WTC11 (cell line): ENCODE results near the gene PAQR4. TPM values are rescaled to one million over a fixed set of nuclear protein-coding genes. Genes with fewer than 3 reads are reported as not detected.
"Not testable (repeated sequence)": the region's sequence is repeated elsewhere in the genome, so short reads cannot be mapped to it uniquely, and the experiment has no call there.

Experiments
- ATAC-seq: fragments of 200-7000 bp; cut with Tn5 transposase; 2 replicates; pipeline ENCODE4 v1.10.0; 2021; ENCODE audit warnings: mild to moderate bottlenecking, moderate library complexity
- CTCF ChIA-PET: fragments of 300-600 bp; sonication (Branson Sonifier 250); formaldehyde crosslinking; loops from one replicate; lab custom pipeline; 2021; ENCODE audit warnings: antibody characterized with exemption; lab: Charles Lee
- POLR2A ChIA-PET: fragments of 350-600 bp; sonication (Branson Sonifier 250); formaldehyde crosslinking; loops from one replicate; lab custom pipeline; 2021; ENCODE audit warnings: antibody characterized with exemption; lab: Charles Lee
- DNase-seq: peaks from one replicate; pipeline ENCODE4 v3.0.0; 2021; ENCODE audit warnings: low spot score
- H3K27ac Mint-ChIP-seq: 2 replicates; pipeline ENCODE4 v1.8.0; 2021; ENCODE audit warnings: mixed read lengths
- H3K27me3 Mint-ChIP-seq: 2 replicates; pipeline ENCODE4 v1.8.0; 2021; ENCODE audit warnings: low read depth, mild to moderate bottlenecking, moderate library complexity, mixed read lengths
- H3K36me3 Mint-ChIP-seq: 2 replicates; pipeline ENCODE4 v1.8.0; 2021; ENCODE audit warnings: mixed read lengths
- H3K4me1 Mint-ChIP-seq: 2 replicates; pipeline ENCODE4 v1.8.0; 2022; ENCODE audit warnings: mixed read lengths
- H3K4me3 Mint-ChIP-seq: 2 replicates; pipeline ENCODE4 v1.8.0; 2021; ENCODE audit warnings: mild to moderate bottlenecking, moderate library complexity, mixed read lengths
- H3K9me3 Mint-ChIP-seq: 2 replicates; pipeline ENCODE4 v1.8.0; 2021; ENCODE audit warnings: mixed read lengths
- ATF1 ChIP-seq: sonication (generic); formaldehyde crosslinking; IDR thresholded peaks from 2 replicates; pipeline ENCODE4 v1.8.1; 2023; ENCODE audit warnings: mild to moderate bottlenecking, moderate library complexity, missing genetic modification reagents
- CBFB ChIP-seq: sonication (generic); formaldehyde crosslinking; IDR thresholded peaks from 2 replicates; pipeline ENCODE4 v1.8.1; 2022; ENCODE audit warnings: mild to moderate bottlenecking, low read depth, missing genetic modification reagents
- ELF4 ChIP-seq: sonication (generic); formaldehyde crosslinking; IDR thresholded peaks from 2 replicates; pipeline ENCODE4 v1.8.1; 2022; ENCODE audit warnings: low read depth, mild to moderate bottlenecking, moderate library complexity, missing genetic modification reagents
- FOXJ3 ChIP-seq: sonication (generic); formaldehyde crosslinking; IDR thresholded peaks from 2 replicates; pipeline ENCODE4 v1.9.0; 2021; ENCODE audit warnings: missing genetic modification reagents, mild to moderate bottlenecking, borderline replicate concordance
- FOXK1 ChIP-seq: sonication (generic); formaldehyde crosslinking; IDR thresholded peaks from 2 replicates; pipeline ENCODE4 v1.8.0; 2022; ENCODE audit warnings: mild to moderate bottlenecking, moderate library complexity, missing genetic modification reagents
- FOXP1 ChIP-seq: sonication (generic); formaldehyde crosslinking; IDR thresholded peaks from 2 replicates; pipeline ENCODE4 v1.8.0; 2022; ENCODE audit warnings: missing genetic modification reagents, mild to moderate bottlenecking, moderate library complexity, borderline replicate concordance
- IRF2 ChIP-seq: sonication (generic); formaldehyde crosslinking; IDR thresholded peaks from 2 replicates; pipeline ENCODE4 v1.8.0; 2022; ENCODE audit warnings: low read depth, missing genetic modification reagents, borderline replicate concordance
- NFATC4 ChIP-seq: fragments of 250-450 bp; sonication (Bioruptor Pico); IDR thresholded peaks from 2 replicates; pipeline ENCODE4 v1.9.0; 2021; ENCODE audit warnings: mild to moderate bottlenecking
- NFE2L1 ChIP-seq: sonication (generic); formaldehyde crosslinking; IDR thresholded peaks from 2 replicates; pipeline ENCODE4 v1.8.1; 2023; ENCODE audit warnings: missing genetic modification reagents
- NFYB ChIP-seq: sonication (generic); formaldehyde crosslinking; conservative IDR thresholded peaks from 2 replicates; pipeline ENCODE4 v1.8.0; 2022; ENCODE audit warnings: low read depth, missing genetic modification reagents
- NR3C1 ChIP-seq: sonication (generic); formaldehyde crosslinking; conservative IDR thresholded peaks from 2 replicates; pipeline ENCODE4 v1.8.1; 2023; ENCODE audit warnings: low read depth, mild to moderate bottlenecking, missing genetic modification reagents
- TEAD1 ChIP-seq: sonication (generic); formaldehyde crosslinking; IDR thresholded peaks from 2 replicates; pipeline ENCODE4 v1.8.0; 2022; ENCODE audit warnings: mild to moderate bottlenecking, missing genetic modification reagents
- ZBTB21 ChIP-seq: sonication (generic); formaldehyde crosslinking; IDR thresholded peaks from 2 replicates; pipeline ENCODE4 v1.8.1; 2023; ENCODE audit warnings: mild to moderate bottlenecking, missing genetic modification reagents, borderline replicate concordance
- ZNF121 ChIP-seq: sonication (generic); formaldehyde crosslinking; IDR thresholded peaks from 2 replicates; pipeline ENCODE4 v1.8.0; 2023; ENCODE audit warnings: missing genetic modification reagents
- ZNF263 ChIP-seq: sonication (generic); formaldehyde crosslinking; IDR thresholded peaks from 2 replicates; pipeline ENCODE4 v1.8.1; 2022; ENCODE audit warnings: low read depth, mild to moderate bottlenecking, moderate library complexity, missing genetic modification reagents
- total RNA-seq: library from RNA; stranded (reverse); gene quantifications from 3 replicates; pipeline ENCODE4 v1.2.3, GENCODE V29; 2021
- TF ChIP-seq, protein P1 (sequence below): sonication (generic); formaldehyde crosslinking; IDR thresholded peaks from 2 replicates; pipeline ENCODE4 v1.8.0; 2022; ENCODE audit warnings: mild to moderate bottlenecking, missing genetic modification reagents
- TF ChIP-seq, protein P2 (sequence below): fragments of 250-450 bp; sonication (Bioruptor Pico); IDR thresholded peaks from 2 replicates; pipeline ENCODE4 v1.9.0; 2021; ENCODE audit warnings: mild to moderate bottlenecking, borderline replicate concordance
- TF ChIP-seq, protein P3 (sequence below): sonication (generic); formaldehyde crosslinking; IDR thresholded peaks from 2 replicates; pipeline ENCODE4 v1.8.1; 2023; ENCODE audit warnings: mild to moderate bottlenecking, missing genetic modification reagents, moderate library complexity
- TF ChIP-seq, protein P4 (sequence below): sonication (generic); formaldehyde crosslinking; IDR thresholded peaks from 2 replicates; pipeline ENCODE4 v1.8.1; 2023; ENCODE audit warnings: mild to moderate bottlenecking, moderate library complexity, missing genetic modification reagents

The PAQR4 gene
- total RNA-seq, 1 experiment from 2014 or later, result 32.4 TPM

DNA sequence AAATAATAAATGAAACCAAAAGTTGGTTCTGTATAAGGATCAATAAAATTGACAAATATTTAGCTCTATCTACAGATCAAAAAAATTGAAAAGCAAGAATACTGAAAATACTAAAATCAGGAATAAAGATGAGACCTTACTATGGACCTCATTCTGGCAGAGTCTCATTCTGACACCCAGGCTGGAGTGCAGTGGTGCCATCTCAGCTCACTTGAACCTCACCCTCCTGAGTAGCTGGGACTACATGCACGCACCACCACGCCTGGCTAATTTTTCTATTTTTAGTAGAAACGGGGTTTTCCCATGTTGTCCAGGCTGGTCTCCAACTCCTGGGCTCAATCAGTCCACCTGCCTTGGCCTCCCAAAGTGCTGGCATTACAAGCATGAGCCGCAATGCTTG lies 27.1 kb upstream of the PAQR4 start:
- no peak overlapping the region for H3K27ac Mint-ChIP-seq
- CTCF ChIA-PET, result interaction anchor here (1.5 kb wide), 1 partner anchor 15 kb away, joined by 4 read pairs; no protein-coding TSS in a partner anchor

DNA sequence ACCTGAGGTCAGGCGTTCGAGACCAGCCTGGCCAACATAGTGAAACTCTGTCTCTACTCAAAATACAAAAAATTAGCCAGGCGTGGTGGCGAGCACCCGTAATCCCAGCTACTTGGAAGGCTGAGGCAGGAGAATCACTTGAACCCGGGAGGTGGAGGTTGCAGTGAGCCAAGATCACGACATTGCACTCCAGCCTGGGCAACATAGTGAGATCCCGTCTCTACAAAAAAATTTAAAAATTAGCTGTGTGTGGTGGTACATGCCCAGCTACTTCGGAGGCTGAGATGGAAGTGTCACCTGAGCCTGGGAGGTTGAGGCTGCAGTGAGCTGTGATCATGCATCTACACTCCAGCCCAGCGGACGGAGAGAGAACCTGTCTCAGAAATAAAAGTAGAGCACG lies 25.4 kb upstream of the PAQR4 start:
- H3K27me3 Mint-ChIP-seq, H3K4me3 Mint-ChIP-seq, H3K27ac Mint-ChIP-seq, ATAC-seq, CTCF ChIA-PET, H3K9me3 Mint-ChIP-seq, H3K4me1 Mint-ChIP-seq, DNase-seq: not testable (repeated sequence)
- POLR2A ChIA-PET, result interaction anchor here (0.6 kb wide), 1 partner anchor 1015 kb away, joined by 5 read pairs; no protein-coding TSS in a partner anchor
- TF ChIP-seq ZNF121 (CRISPR knock-in tag), result peak; percentile 35; the same call in 1 of the 2 replicates
- H3K36me3 Mint-ChIP-seq, result peaks cover 23% of the 10 kb centered on the region

More for the DNA sequence above, 27.1 kb upstream of the PAQR4 start:
- H3K36me3 Mint-ChIP-seq, result peaks cover 22% of the 10 kb centered on the region
- TF ChIP-seq ZBTB21 (CRISPR knock-in tag) (no peak), NFATC4 (CRISPR knock-in tag) (no peak), FOXP1 (no peak), ATF1 (CRISPR knock-in tag) (no peak), NFYB (CRISPR knock-in tag) (no peak), ELF4 (CRISPR knock-in tag) (no peak), NFE2L1 (CRISPR knock-in tag) (no peak), FOXK1 (no peak), TEAD1 (CRISPR knock-in tag) (no peak), IRF2 (CRISPR knock-in tag) (no peak)
- TF ChIP-seq, protein P1, sequence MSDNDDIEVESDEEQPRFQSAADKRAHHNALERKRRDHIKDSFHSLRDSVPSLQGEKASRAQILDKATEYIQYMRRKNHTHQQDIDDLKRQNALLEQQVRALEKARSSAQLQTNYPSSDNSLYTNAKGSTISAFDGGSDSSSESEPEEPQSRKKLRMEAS (CRISPR knock-in tag), result no peak
- TF ChIP-seq, protein P2, sequence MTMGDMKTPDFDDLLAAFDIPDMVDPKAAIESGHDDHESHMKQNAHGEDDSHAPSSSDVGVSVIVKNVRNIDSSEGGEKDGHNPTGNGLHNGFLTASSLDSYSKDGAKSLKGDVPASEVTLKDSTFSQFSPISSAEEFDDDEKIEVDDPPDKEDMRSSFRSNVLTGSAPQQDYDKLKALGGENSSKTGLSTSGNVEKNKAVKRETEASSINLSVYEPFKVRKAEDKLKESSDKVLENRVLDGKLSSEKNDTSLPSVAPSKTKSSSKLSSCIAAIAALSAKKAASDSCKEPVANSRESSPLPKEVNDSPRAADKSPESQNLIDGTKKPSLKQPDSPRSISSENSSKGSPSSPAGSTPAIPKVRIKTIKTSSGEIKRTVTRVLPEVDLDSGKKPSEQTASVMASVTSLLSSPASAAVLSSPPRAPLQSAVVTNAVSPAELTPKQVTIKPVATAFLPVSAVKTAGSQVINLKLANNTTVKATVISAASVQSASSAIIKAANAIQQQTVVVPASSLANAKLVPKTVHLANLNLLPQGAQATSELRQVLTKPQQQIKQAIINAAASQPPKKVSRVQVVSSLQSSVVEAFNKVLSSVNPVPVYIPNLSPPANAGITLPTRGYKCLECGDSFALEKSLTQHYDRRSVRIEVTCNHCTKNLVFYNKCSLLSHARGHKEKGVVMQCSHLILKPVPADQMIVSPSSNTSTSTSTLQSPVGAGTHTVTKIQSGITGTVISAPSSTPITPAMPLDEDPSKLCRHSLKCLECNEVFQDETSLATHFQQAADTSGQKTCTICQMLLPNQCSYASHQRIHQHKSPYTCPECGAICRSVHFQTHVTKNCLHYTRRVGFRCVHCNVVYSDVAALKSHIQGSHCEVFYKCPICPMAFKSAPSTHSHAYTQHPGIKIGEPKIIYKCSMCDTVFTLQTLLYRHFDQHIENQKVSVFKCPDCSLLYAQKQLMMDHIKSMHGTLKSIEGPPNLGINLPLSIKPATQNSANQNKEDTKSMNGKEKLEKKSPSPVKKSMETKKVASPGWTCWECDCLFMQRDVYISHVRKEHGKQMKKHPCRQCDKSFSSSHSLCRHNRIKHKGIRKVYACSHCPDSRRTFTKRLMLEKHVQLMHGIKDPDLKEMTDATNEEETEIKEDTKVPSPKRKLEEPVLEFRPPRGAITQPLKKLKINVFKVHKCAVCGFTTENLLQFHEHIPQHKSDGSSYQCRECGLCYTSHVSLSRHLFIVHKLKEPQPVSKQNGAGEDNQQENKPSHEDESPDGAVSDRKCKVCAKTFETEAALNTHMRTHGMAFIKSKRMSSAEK (CRISPR knock-in tag), result no peak
- H3K4me3 Mint-ChIP-seq, result no peak overlapping the region
- POLR2A ChIA-PET, result interaction anchor here (0.7 kb wide), 1 partner anchor 20 kb away, joined by 5 read pairs; no protein-coding TSS in a partner anchor
- peaks cover 7% of the 10 kb centered on the region for H3K9me3 Mint-ChIP-seq
- no peaks in the 10 kb centered on the region for H3K27me3 Mint-ChIP-seq
- DNase-seq (no peak), ATAC-seq (no peak)
- H3K4me1 Mint-ChIP-seq, result no peaks in the 10 kb centered on the region

DNA sequence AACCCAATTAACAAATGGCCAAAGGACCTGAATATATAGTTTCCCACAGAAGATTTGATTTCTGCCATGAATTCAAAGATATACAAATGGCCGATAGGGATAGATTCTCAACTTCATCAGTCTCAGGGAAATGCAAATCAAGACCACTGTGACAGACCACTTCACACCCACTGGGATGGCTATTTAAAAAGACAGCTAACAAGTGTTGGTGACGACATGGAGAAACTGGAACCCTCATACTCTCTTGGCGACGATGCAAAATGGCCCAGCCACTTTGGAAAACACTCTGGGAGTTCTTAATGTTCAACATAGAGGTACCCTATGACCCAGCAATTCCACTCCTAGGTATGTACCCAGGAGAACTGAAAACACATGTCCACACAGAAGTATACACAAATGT lies 22.5 kb upstream of the PAQR4 start:
- Mint-ChIP-seq H3K4me3 (no peak overlapping the region), H3K4me1 (no peaks in the 10 kb centered on the region), H3K36me3 (peaks cover 14% of the 10 kb centered on the region), H3K27me3 (no peaks in the 10 kb centered on the region), H3K27ac (no peak overlapping the region), H3K9me3 (peaks cover 7% of the 10 kb centered on the region)
- ChIA-PET CTCF (interaction anchor here (0.7 kb wide), 1 partner anchor 18 kb away, joined by 4 read pairs; the partner anchor contains the start of gene KREMEN2), POLR2A (interaction anchor here (1.3 kb wide), 1 partner anchor 10 kb away, joined by 4 read pairs; no protein-coding TSS in a partner anchor)
- TF ChIP-seq FOXJ3 (CRISPR knock-in tag) (no peak), ZNF263 (CRISPR knock-in tag) (no peak), NR3C1 (no peak), CBFB (CRISPR knock-in tag) (no peak)
- TF ChIP-seq, protein P3, sequence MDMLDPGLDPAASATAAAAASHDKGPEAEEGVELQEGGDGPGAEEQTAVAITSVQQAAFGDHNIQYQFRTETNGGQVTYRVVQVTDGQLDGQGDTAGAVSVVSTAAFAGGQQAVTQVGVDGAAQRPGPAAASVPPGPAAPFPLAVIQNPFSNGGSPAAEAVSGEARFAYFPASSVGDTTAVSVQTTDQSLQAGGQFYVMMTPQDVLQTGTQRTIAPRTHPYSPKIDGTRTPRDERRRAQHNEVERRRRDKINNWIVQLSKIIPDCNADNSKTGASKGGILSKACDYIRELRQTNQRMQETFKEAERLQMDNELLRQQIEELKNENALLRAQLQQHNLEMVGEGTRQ, result no peak
- TF ChIP-seq, protein P4, sequence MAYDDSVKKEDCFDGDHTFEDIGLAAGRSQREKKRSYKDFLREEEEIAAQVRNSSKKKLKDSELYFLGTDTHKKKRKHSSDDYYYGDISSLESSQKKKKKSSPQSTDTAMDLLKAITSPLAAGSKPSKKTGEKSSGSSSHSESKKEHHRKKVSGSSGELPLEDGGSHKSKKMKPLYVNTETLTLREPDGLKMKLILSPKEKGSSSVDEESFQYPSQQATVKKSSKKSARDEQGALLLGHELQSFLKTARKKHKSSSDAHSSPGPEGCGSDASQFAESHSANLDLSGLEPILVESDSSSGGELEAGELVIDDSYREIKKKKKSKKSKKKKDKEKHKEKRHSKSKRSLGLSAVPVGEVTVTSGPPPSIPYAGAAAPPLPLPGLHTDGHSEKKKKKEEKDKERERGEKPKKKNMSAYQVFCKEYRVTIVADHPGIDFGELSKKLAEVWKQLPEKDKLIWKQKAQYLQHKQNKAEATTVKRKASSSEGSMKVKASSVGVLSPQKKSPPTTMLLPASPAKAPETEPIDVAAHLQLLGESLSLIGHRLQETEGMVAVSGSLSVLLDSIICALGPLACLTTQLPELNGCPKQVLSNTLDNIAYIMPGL (CRISPR knock-in tag), result no peak
- ATAC-seq, result no peak
- no peak for DNase-seq
